ENCODE data around the gene TSKU.

Gene TSKU

GRCh38 chr11:76748948-76749347 lies 34.2 kb upstream of the TSKU start:
- no peak for TF ChIP-seq CTCF (IDR thresholded peaks at IDR 0.05; ENCODE audit: insufficient read depth, low read length, missing control alignments)
- POLR2A ChIA-PET: no interaction called here
- CTCF ChIA-PET: interaction anchor here (0.9 to 1.7 kb wide), 8 partner anchors 13 to 171 kb away, joined by 3 to 10 read pairs (median 4); no protein-coding TSS in a partner anchor
- no peak for DNase-seq (ENCODE audit: low read depth, low spot score)
- H3K4me3 ChIP-seq (ENCODE audit: low read depth, low read length): no peak overlapping the region

- CTCF ChIA-PET: interaction anchor here (0.9 kb wide), 1 partner anchor 56 kb away, joined by 4 read pairs; no protein-coding TSS in a partner anchor
- POLR2A ChIA-PET: no interaction called here
- DNase-seq (ENCODE audit: low read depth, low spot score): no peak
- no peak overlapping the region for H3K4me3 ChIP-seq (ENCODE audit: low read depth, low read length)
- no peak for TF ChIP-seq CTCF (IDR thresholded peaks at IDR 0.05; ENCODE audit: insufficient read depth, low read length, missing control alignments)
Measured at GRCh38 chr11:76750067-76750466, 33.1 kb upstream of the TSKU start.

GRCh38 chr11:76750746-76751145 lies 32.4 kb upstream of the TSKU start:
- ChIA-PET CTCF (no interaction called here), POLR2A (no interaction called here)
- no peak for DNase-seq (ENCODE audit: low read depth, low spot score)
- H3K4me3 ChIP-seq (ENCODE audit: low read depth, low read length): no peak overlapping the region
- no peak for TF ChIP-seq CTCF (IDR thresholded peaks at IDR 0.05; ENCODE audit: insufficient read depth, low read length, missing control alignments)

- POLR2A ChIA-PET: no interaction called here
- no peak for DNase-seq (ENCODE audit: low read depth, low spot score)
- H3K4me3 ChIP-seq (ENCODE audit: low read depth, low read length): no peak overlapping the region
- no peak for TF ChIP-seq CTCF (IDR thresholded peaks at IDR 0.05; ENCODE audit: insufficient read depth, low read length, missing control alignments)
- CTCF ChIA-PET: interaction anchor here (1.0 to 1.8 kb wide), 4 partner anchors 18 to 46 kb away, joined by 3 to 7 read pairs (median 4); no protein-coding TSS in a partner anchor
Measured at GRCh38 chr11:76752321-76753143, 30.6 kb upstream of the TSKU start.

- POLR2A ChIA-PET: no interaction called here
- DNase-seq (ENCODE audit: low read depth, low spot score): no peak
- no peak for TF ChIP-seq CTCF (IDR thresholded peaks at IDR 0.05; ENCODE audit: insufficient read depth, low read length, missing control alignments)
- CTCF ChIA-PET: interaction anchor here (1.0 to 1.8 kb wide), 2 partner anchors 31 to 45 kb away, joined by 3 to 4 read pairs; no protein-coding TSS in a partner anchor
- H3K4me3 ChIP-seq (ENCODE audit: low read depth, low read length): no peak overlapping the region
Measured at GRCh38 chr11:76753449-76753848, 29.7 kb upstream of the TSKU start.

GRCh38 chr11:76753950-76754349 lies 29.2 kb upstream of the TSKU start:
- no peak overlapping the region for H3K4me3 ChIP-seq (ENCODE audit: low read depth, low read length)
- ChIA-PET CTCF (interaction anchor here (1.0 to 1.8 kb wide), 2 partner anchors 32 to 44 kb away, joined by 3 to 4 read pairs; no protein-coding TSS in a partner anchor), POLR2A (no interaction called here)
- no peak for DNase-seq (ENCODE audit: low read depth, low spot score)
- TF ChIP-seq CTCF (IDR thresholded peaks at IDR 0.05; ENCODE audit: insufficient read depth, low read length, missing control alignments): no peak

All from AG04449 (cell line).